H1 (cell line): ENCODE measurements around the gene EHBP1. TPM values are rescaled to one million over a fixed set of nuclear protein-coding genes. Genes with fewer than 3 reads are reported as not detected.

Experiments used
- ATF2 ChIP-seq: IDR thresholded peaks from 2 replicates; pipeline ENCODE4 v1.6.1; 2012; ENCODE audit warnings: low read length, inconsistent platforms
- CTBP2 ChIP-seq: IDR thresholded peaks from 2 replicates; pipeline ENCODE4 v1.7.0; 2011; ENCODE audit warnings: borderline replicate concordance, mild to moderate bottlenecking, moderate library complexity, mixed read lengths, low read length; ENCODE audit not compliant: insufficient read depth, insufficient read length
- CTCF ChIP-seq, 3 experiments: IDR thresholded peaks; 1 replicate in 2 of 3; 2 replicates in 1 of 3; pipeline versions ENCODE4 v1.5.1 to v1.6.1; 2011; ENCODE audit warnings: low read length in 3 of 3, mild to moderate bottlenecking in 3 of 3, inconsistent platforms in 2 of 3, low read depth in 1 of 3, moderate library complexity in 1 of 3; ENCODE audit not compliant: insufficient read depth in 1 of 3; ENCODE audit errors: control extremely low read depth in 1 of 3
- E2F6 ChIP-seq: IDR thresholded peaks from 2 replicates; pipeline ENCODE4 v1.6.1; 2012; ENCODE audit warnings: inconsistent platforms
- EGR1 ChIP-seq: IDR thresholded peaks from 2 replicates; pipeline ENCODE4 v1.6.1; 2011; ENCODE audit warnings: low read depth, low read length, borderline replicate concordance
- EZH2 ChIP-seq: fragments of 200-600 bp; sonication (generic); IDR thresholded peaks from 2 replicates; pipeline ENCODE4 v1.7.1; 2012; ENCODE audit warnings: low read depth, mild to moderate bottlenecking, moderate library complexity, low read length, inconsistent platforms; ENCODE audit not compliant: severe bottlenecking
- HDAC2 ChIP-seq, 2 experiments: fragments of 300-600 bp in 1 of 2; sonication (generic) in 1 of 2; IDR thresholded peaks; 2 replicates each; pipeline ENCODE4 v1.6.1; 2011 to 2012; ENCODE audit warnings: low read depth in 2 of 2, low read length in 2 of 2, mild to moderate bottlenecking in 2 of 2, moderate library complexity in 2 of 2, borderline replicate concordance in 1 of 2, inconsistent platforms in 1 of 2
- JUN ChIP-seq: IDR thresholded peaks from 2 replicates; pipeline ENCODE4 v1.6.1; 2011; ENCODE audit warnings: low read depth, mild to moderate bottlenecking, improper control_type of control experiment, low read length
- JUND ChIP-seq: IDR thresholded peaks from 2 replicates; pipeline ENCODE4 v1.6.1; 2011; ENCODE audit warnings: mild to moderate bottlenecking, improper control_type of control experiment, low read length
- KDM5A ChIP-seq: fragments of 200-600 bp; IDR thresholded peaks from 2 replicates; pipeline ENCODE4 v1.7.1; 2012; ENCODE audit warnings: mild to moderate bottlenecking, low read length, inconsistent platforms, mixed read lengths
- MAX ChIP-seq: IDR thresholded peaks from 2 replicates; pipeline ENCODE4 v1.6.1; 2012; ENCODE audit warnings: inconsistent platforms
- RAD21 ChIP-seq, 2 experiments: IDR thresholded peaks in 1 of 2; conservative IDR thresholded peaks in 1 of 2; 2 replicates each; pipeline ENCODE4 v1.6.1; 2011; ENCODE audit warnings: low read depth in 2 of 2, low read length in 2 of 2, improper control_type of control experiment in 1 of 2, inconsistent platforms in 1 of 2, mild to moderate bottlenecking in 1 of 2, moderate library complexity in 1 of 2
- SIN3A ChIP-seq, 2 experiments: IDR thresholded peaks in 1 of 2; conservative IDR thresholded peaks in 1 of 2; 2 replicates each; pipeline ENCODE4 v1.6.1; 2011 to 2012; ENCODE audit warnings: low read length in 2 of 2, improper control_type of control experiment in 1 of 2, low read depth in 1 of 2, mild to moderate bottlenecking in 1 of 2
- SIRT6 ChIP-seq: IDR thresholded peaks from one replicate; pipeline ENCODE4 v1.7.1; 2012; ENCODE audit warnings: low read length, inconsistent platforms
- TEAD4 ChIP-seq: IDR thresholded peaks from 2 replicates; pipeline ENCODE4 v1.6.1; 2012; ENCODE audit warnings: low read depth, low read length, inconsistent platforms, mixed read lengths
- YY1 ChIP-seq: IDR thresholded peaks from 2 replicates; pipeline ENCODE4 v1.6.1; 2011; ENCODE audit warnings: low read depth, mild to moderate bottlenecking, low read length
- polyA plus RNA-seq, 7 experiments: library from polyadenylated mRNA; depleted of rRNA in 3 of 7; stranded (reverse) in 5 of 7; unstranded in 2 of 7; fragments of >200 nt in 5 of 7; fragments of 200-250 nt in 2 of 7; gene quantifications; 1 replicate in 5 of 7; 2 replicates in 1 of 7; 4 replicates in 1 of 7; pipeline versions ENCODE4 v1.2.1 to v1.2.3, GENCODE V29; 2011 to 2013; ENCODE audit warnings: missing spikeins in 2 of 7, mixed read lengths in 2 of 7
- total RNA-seq: library from RNA; stranded (reverse); fragmentation: NEBNext Ultra II Directional; extraction: Animal tissue kit (Norgen Biotek cat#: 25700); gene quantifications from 2 replicates; pipeline ENCODE4 v1.2.1, GENCODE V29; 2021

The EHBP1 gene
- total and polyA plus RNA-seq, 2 of the 8 experiments (the other 6 are each of a cell fraction or from before 2014, with no cell fraction given), result 12.0 to 64.1 TPM

GRCh38 chr2:63053889-63054602, 348.5 kb downstream of the EHBP1 start (continued):
- TF ChIP-seq SIN3A (conservative IDR thresholded peaks at IDR 0.05 in 1 of 2, IDR thresholded peaks at IDR 0.05 in 1 of 2; ENCODE audit: low read depth in 1 of 2, low read length in 2 of 2) (peak in 1 of 2 experiments; percentile 28; a peak in 1 of 4 replicates), TEAD4 (0 out of 2 replicates have a peak, but pooled peaks have one; percentile 3), E2F6 (peak; percentile 77), JUND (0 out of 2 replicates have a peak, but pooled peaks have one; percentile 10), MAX (peak; percentile 71), RAD21 (IDR thresholded peaks at IDR 0.05 in 1 of 2, conservative IDR thresholded peaks at IDR 0.05 in 1 of 2; ENCODE audit: low read depth in 2 of 2, low read length in 2 of 2) (peak; percentile 63 to 69), HDAC2 (IDR thresholded peaks at IDR 0.05; ENCODE audit: borderline replicate concordance in 1 of 2, low read depth in 2 of 2, low read length in 2 of 2) (peak; percentile 46 to 58; a peak in 1 of 4 replicates), SIRT6 (no peak), YY1 (0 out of 2 replicates have a peak, but pooled peaks have one; percentile 64), CTBP2 (peak; percentile 95), EGR1 (peak; percentile 73), EZH2 (peak; percentile 80), ATF2 (peak; percentile 41; the same call in 1 of the 2 replicates), KDM5A (no peak), JUN (no peak), CTCF (IDR thresholded peaks at IDR 0.05; ENCODE audit: control extremely low read depth in 1 of 3, insufficient read depth in 1 of 3, low read depth in 1 of 3, low read length in 3 of 3) (peak in 2 of 3 experiments; percentile 83 to 91; a peak in 3 of 4 replicates)
